ENCODE measurements around the gene AGBL1.

DNA sequence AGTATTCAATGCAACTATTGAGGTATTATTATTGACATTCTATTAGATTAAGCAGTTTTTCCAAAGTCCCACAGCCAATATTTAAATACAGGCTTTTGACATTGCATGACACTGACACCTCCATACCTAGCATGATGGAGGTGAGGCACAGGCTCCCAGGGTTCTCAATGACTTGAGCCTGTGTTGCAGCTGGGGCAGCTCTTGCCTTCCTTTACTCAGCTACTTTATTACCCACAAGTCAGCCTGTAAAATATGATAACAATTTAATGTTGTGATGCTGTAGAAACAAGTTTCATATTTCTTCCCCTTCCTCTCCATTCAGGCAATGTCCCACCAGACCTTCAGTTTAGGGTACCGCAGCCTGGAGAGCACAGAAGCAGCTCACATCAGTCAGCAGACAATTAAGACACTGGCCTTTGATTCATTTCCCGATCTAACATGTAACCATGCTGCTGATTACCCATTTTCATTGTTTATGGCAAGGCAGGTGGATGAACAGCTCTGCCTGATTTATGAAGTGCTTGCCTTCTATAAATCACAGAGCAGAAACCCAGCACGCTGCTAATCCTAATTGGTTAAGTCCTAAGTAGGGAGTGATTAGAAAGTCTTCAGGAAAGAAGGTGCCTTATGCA, 826.1 kb downstream of the AGBL1 start:
- TF ChIP-seq, protein P1, sequence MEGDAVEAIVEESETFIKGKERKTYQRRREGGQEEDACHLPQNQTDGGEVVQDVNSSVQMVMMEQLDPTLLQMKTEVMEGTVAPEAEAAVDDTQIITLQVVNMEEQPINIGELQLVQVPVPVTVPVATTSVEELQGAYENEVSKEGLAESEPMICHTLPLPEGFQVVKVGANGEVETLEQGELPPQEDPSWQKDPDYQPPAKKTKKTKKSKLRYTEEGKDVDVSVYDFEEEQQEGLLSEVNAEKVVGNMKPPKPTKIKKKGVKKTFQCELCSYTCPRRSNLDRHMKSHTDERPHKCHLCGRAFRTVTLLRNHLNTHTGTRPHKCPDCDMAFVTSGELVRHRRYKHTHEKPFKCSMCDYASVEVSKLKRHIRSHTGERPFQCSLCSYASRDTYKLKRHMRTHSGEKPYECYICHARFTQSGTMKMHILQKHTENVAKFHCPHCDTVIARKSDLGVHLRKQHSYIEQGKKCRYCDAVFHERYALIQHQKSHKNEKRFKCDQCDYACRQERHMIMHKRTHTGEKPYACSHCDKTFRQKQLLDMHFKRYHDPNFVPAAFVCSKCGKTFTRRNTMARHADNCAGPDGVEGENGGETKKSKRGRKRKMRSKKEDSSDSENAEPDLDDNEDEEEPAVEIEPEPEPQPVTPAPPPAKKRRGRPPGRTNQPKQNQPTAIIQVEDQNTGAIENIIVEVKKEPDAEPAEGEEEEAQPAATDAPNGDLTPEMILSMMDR (IDR thresholded peaks at IDR 0.05; ENCODE audit: insufficient read depth, low read depth, low read length): no peak
- no peak for TF ChIP-seq EZH2 (IDR thresholded peaks at IDR 0.05; ENCODE audit: insufficient read depth, low read length)
